Spinal cord (tissue), 10 donors: Measurements from ENCODE around the gene CHAF1A. TPM values are rescaled to one million over a fixed set of nuclear protein-coding genes. Genes with fewer than 3 reads are reported as not detected.

Experiments
- DNase-seq, 6 donors: peaks; one replicate each; pipeline versions ENCODE4 v3.0.0 to v3.0.0-alpha.2; 2013 to 2015; ENCODE audit warnings: low spot score in 6 of 6, low read depth in 4 of 6
- H3K27ac ChIP-seq: one replicate; pipeline ENCODE4 v1.5.1; 2013; ENCODE audit warnings: low read depth, low read length, control low read depth
- H3K27me3 ChIP-seq: one replicate; pipeline ENCODE4 v1.6.1; 2013; ENCODE audit warnings: low read length; ENCODE audit not compliant: control insufficient read depth, insufficient read depth
- H3K36me3 ChIP-seq: one replicate; pipeline ENCODE4 v1.6.1; 2013; ENCODE audit warnings: low read length; ENCODE audit not compliant: control insufficient read depth, insufficient read depth
- H3K4me1 ChIP-seq: one replicate; pipeline ENCODE4 v1.6.1; 2013; ENCODE audit warnings: low read length; ENCODE audit not compliant: control insufficient read depth, insufficient read depth
- H3K4me3 ChIP-seq: one replicate; pipeline ENCODE4 v1.5.1; 2013; ENCODE audit warnings: low read depth, low read length, control low read depth
- H3K9me3 ChIP-seq: one replicate; pipeline ENCODE4 v1.6.1; 2013; ENCODE audit warnings: low read length; ENCODE audit not compliant: control insufficient read depth, insufficient read depth
- WGBS: methylation state at CpG from one replicate; pipeline ENCODE4 v1.1.5; 2013; ENCODE audit warnings: missing lambda C conversion rate; ENCODE audit not compliant: insufficient coverage; 5-methylcytosine and 5-hydroxymethylcytosine counted together
- polyA plus RNA-seq, 2 donors: library from polyadenylated mRNA; unstranded; fragments of 120-200 nt; gene quantifications; one replicate each; pipeline ENCODE4 v1.2.1, GENCODE V29; 2013; ENCODE audit not compliant: insufficient read length in 2 of 2
- total RNA-seq, 2 donors: library from RNA; depleted of rRNA in 1 of 2; stranded (reverse); fragments of 120-200 nt in 1 of 2; fragments of >200 nt in 1 of 2; gene quantifications; one replicate each; pipeline versions ENCODE4 v1.2.3 to v1.2.4, GENCODE V29; 2013 to 2014
- donor health status: healthy.

CHAF1A gene
- total and polyA plus RNA-seq, 4 donors: 6.2 to 16.9 (median 11.7) TPM

GRCh38 chr19:4372165-4373012 is 30.1 kb upstream of the CHAF1A start:
- Histone ChIP-seq H3K36me3 (peaks cover 72% of the 10 kb centered on the region), H3K27me3 (no peaks in the 10 kb centered on the region), H3K9me3 (no peaks in the 10 kb centered on the region), H3K27ac (peak overlapping the region; percentile 89), H3K4me1 (peaks cover 100% of the 10 kb centered on the region), H3K4me3 (no peak overlapping the region)
- peak in 1 of 6 donors; percentile 14 for DNase-seq
- 85% methylated on average over 19 of the region's 22 CpGs for WGBS

- Histone ChIP-seq H3K27ac (peak overlapping the region; percentile 89), H3K27me3 (no peaks in the 10 kb centered on the region), H3K4me1 (peaks cover 100% of the 10 kb centered on the region), H3K36me3 (peaks cover 72% of the 10 kb centered on the region), H3K9me3 (no peaks in the 10 kb centered on the region), H3K4me3 (no peak overlapping the region)
- no peak for DNase-seq
- WGBS: 78% methylated on average over 4 of the region's 8 CpGs
Observed at GRCh38 chr19:4373013-4373367, 29.4 kb upstream of the CHAF1A start.

- DNase-seq: peak in 3 of 6 donors; percentile 42 to 85 (median 75)
- Histone ChIP-seq H3K27ac (peak overlapping the region; percentile 89), H3K4me1 (peaks cover 93% of the 10 kb centered on the region), H3K4me3 (no peak overlapping the region), H3K9me3 (no peaks in the 10 kb centered on the region), H3K27me3 (no peaks in the 10 kb centered on the region), H3K36me3 (peaks cover 73% of the 10 kb centered on the region)
- 30% methylated on average over 25 of the region's 25 CpGs for WGBS
Observed at GRCh38 chr19:4373601-4374497, 28.6 kb upstream of the CHAF1A start.

- H3K27me3 ChIP-seq: no peaks in the 10 kb centered on the region
- peak overlapping the region; percentile 89 for H3K27ac ChIP-seq
- DNase-seq: no peak
- WGBS: 65% methylated on average over 24 of the region's 27 CpGs
- no peak overlapping the region for H3K4me3 ChIP-seq
- peaks cover 74% of the 10 kb centered on the region for H3K36me3 ChIP-seq
- H3K9me3 ChIP-seq: no peaks in the 10 kb centered on the region
- H3K4me1 ChIP-seq: peaks cover 90% of the 10 kb centered on the region
Observed at GRCh38 chr19:4374498-4375163, 27.8 kb upstream of the CHAF1A start.

GRCh38 chr19:4375164-4376027 is 27.0 kb upstream of the CHAF1A start:
- Histone ChIP-seq H3K4me3 (no peak overlapping the region), H3K36me3 (peaks cover 73% of the 10 kb centered on the region), H3K9me3 (no peaks in the 10 kb centered on the region), H3K27me3 (no peaks in the 10 kb centered on the region), H3K4me1 (peaks cover 90% of the 10 kb centered on the region), H3K27ac (peak overlapping the region; percentile 89)
- 44% methylated on average over 13 of the region's 16 CpGs for WGBS
- peak in 2 of 6 donors; percentile 73 to 86 for DNase-seq

GRCh38 chr19:4376028-4376670 is 26.3 kb upstream of the CHAF1A start:
- 70% methylated on average over 13 of the region's 16 CpGs for WGBS
- Histone ChIP-seq H3K4me1 (peaks cover 90% of the 10 kb centered on the region), H3K4me3 (no peak overlapping the region), H3K9me3 (no peaks in the 10 kb centered on the region), H3K27me3 (no peaks in the 10 kb centered on the region), H3K27ac (peak overlapping the region; percentile 89), H3K36me3 (peaks cover 67% of the 10 kb centered on the region)
- no peak for DNase-seq

GRCh38 chr19:4376671-4376990 is 25.8 kb upstream of the CHAF1A start:
- Histone ChIP-seq H3K4me3 (no peak overlapping the region), H3K27me3 (no peaks in the 10 kb centered on the region), H3K4me1 (peaks cover 90% of the 10 kb centered on the region), H3K9me3 (no peaks in the 10 kb centered on the region), H3K27ac (peak overlapping the region; percentile 89), H3K36me3 (peaks cover 62% of the 10 kb centered on the region)
- 56% methylated on average over 10 of the region's 10 CpGs for WGBS
- no peak for DNase-seq

GRCh38 chr19:4376991-4377781 is 25.3 kb upstream of the CHAF1A start:
- Histone ChIP-seq H3K27ac (no peak overlapping the region), H3K4me3 (no peak overlapping the region), H3K36me3 (peaks cover 57% of the 10 kb centered on the region), H3K9me3 (no peaks in the 10 kb centered on the region), H3K27me3 (no peaks in the 10 kb centered on the region), H3K4me1 (peaks cover 85% of the 10 kb centered on the region)
- WGBS: 82% methylated on average over 21 of the region's 23 CpGs
- DNase-seq: no peak
